HG02981 (cell line): ENCODE results near the gene TMEM74B.
"Not testable (repeated sequence)": the region's sequence is repeated elsewhere in the genome, so short reads cannot be mapped to it uniquely, and the experiment has no call there.

Experiments used
- ATAC-seq: cut with Tn5 transposase; IDR thresholded peaks from one replicate; pipeline ENCODE4 v1.9.1; 2021; ENCODE audit warnings: mild to moderate bottlenecking, moderate library complexity; ENCODE audit not compliant: unreplicated experiment

TMEM74B gene

GRCh38 chr20:1184638-1185315 lies at the start of gene TMEM74B:
Gene TMEM74B, minus strand, starts transcription at chr20:1184981. Its CDS starts 1,180 bp downstream, at chr20:1183801.
- no peak for ATAC-seq

- no peak for ATAC-seq
Observed at GRCh38 chr20:1232286-1233111, 47.7 kb upstream of the TMEM74B start.

GRCh38 chr20:1229541-1229940 lies 44.8 kb upstream of the TMEM74B start:
- no peak for ATAC-seq

- peak; percentile 41 for ATAC-seq
Observed at GRCh38 chr20:1225783-1226654, 41.2 kb upstream of the TMEM74B start, which contains the start of gene RAD21L1. Gene RAD21L1, plus strand, starts transcription at chr20:1226044. Its CDS starts 2,410 bp downstream, at chr20:1228454.

- peak; percentile 26 for ATAC-seq
Observed at GRCh38 chr20:1225263-1225782, 40.5 kb upstream of the TMEM74B start.

GRCh38 chr20:1224205-1224890 lies 39.6 kb upstream of the TMEM74B start:
- ATAC-seq, result no peak

- not testable (repeated sequence) for ATAC-seq
Observed at GRCh38 chr20:1222750-1223149, 38.0 kb upstream of the TMEM74B start.

GRCh38 chr20:1216527-1217427 lies 32.0 kb upstream of the TMEM74B start:
- not testable (repeated sequence) for ATAC-seq

GRCh38 chr20:1215386-1216170 lies 30.8 kb upstream of the TMEM74B start:
- ATAC-seq, result no peak

GRCh38 chr20:1214838-1215261 lies 30.1 kb upstream of the TMEM74B start:
- no peak for ATAC-seq

- peak; percentile 77 for ATAC-seq
Observed at GRCh38 chr20:1212607-1213396, 28.0 kb upstream of the TMEM74B start.

- no peak for ATAC-seq
Observed at GRCh38 chr20:1212023-1212422, 27.2 kb upstream of the TMEM74B start.

- no peak for ATAC-seq
Observed at GRCh38 chr20:1210501-1210900, 25.7 kb upstream of the TMEM74B start.

- ATAC-seq, result no peak
Observed at GRCh38 chr20:1209447-1210387, 24.9 kb upstream of the TMEM74B start.

- ATAC-seq, result no peak
Observed at GRCh38 chr20:1207293-1207878, 22.6 kb upstream of the TMEM74B start.
